Measurements from ENCODE around the gene ARGLU1.

Gene ARGLU1

DNA sequence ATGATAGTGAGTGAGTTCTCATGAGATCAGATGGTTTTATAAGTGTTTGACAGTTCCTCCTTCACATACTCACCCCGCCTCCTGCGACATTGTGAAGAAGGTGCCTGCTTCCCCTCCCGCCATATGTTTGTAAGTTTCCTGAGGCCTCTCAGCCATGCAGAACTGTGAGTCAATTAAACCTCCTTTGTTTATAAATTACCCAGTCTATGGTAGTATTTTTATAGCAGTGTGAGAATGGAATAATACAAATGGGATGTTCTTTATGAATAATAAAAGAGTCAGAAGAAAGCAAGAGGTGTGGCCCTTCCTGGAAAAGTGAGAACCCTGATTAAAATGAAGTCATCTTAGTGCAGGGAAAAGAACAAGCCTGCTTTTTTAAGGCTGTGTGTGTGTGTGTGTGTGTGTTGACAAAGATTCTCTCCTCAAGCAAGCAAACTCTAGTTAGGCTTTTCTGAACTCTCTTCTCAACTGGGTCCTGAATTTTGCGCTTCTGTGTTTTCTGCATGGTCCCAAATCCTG is 18.8 kb upstream of the ARGLU1 start:
- no peak for DNase-seq (ENCODE audit: low spot score)

- no peak for DNase-seq (ENCODE audit: low spot score)
These were observed 13.3 kb upstream of the ARGLU1 start for GRCh38 chr13:106581225-106581624.

- no peak for DNase-seq (ENCODE audit: low spot score)
These were observed 8.0 kb upstream of the ARGLU1 start for GRCh38 chr13:106575896-106576295.

GRCh38 chr13:106573868-106574267 is 5.9 kb upstream of the ARGLU1 start:
- DNase-seq (ENCODE audit: low spot score), result no peak

GRCh38 chr13:106573284-106573846 is 5.4 kb upstream of the ARGLU1 start:
- DNase-seq (ENCODE audit: low spot score), result no peak

DNA sequence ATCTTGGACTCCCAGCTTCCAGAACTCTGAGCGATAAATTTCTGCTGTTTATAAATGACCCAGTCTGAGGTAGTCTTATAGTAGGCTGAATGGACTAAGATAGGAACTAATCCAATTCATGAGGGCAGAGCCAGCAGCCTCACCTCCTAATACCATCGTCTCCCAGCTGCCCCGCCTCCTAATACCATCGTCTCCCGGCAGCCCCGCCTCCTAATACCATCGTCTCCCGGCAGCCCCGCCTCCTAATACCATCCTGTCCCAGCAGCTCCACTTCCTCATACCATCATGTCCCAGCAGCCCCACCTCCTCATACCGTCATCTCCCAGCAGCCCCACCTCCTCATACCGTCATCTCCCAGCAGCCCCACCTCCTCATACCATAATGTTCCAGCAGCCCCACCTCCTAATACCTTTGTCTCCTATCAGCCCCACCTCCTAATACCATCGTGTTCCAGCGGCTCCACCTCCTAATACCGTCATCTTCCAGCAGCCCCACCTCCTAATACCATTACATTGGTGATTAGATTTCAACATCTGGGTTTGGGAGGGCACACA is 2.4 kb upstream of the ARGLU1 start:
- peak; percentile 43 for DNase-seq (ENCODE audit: low spot score)

DNA sequence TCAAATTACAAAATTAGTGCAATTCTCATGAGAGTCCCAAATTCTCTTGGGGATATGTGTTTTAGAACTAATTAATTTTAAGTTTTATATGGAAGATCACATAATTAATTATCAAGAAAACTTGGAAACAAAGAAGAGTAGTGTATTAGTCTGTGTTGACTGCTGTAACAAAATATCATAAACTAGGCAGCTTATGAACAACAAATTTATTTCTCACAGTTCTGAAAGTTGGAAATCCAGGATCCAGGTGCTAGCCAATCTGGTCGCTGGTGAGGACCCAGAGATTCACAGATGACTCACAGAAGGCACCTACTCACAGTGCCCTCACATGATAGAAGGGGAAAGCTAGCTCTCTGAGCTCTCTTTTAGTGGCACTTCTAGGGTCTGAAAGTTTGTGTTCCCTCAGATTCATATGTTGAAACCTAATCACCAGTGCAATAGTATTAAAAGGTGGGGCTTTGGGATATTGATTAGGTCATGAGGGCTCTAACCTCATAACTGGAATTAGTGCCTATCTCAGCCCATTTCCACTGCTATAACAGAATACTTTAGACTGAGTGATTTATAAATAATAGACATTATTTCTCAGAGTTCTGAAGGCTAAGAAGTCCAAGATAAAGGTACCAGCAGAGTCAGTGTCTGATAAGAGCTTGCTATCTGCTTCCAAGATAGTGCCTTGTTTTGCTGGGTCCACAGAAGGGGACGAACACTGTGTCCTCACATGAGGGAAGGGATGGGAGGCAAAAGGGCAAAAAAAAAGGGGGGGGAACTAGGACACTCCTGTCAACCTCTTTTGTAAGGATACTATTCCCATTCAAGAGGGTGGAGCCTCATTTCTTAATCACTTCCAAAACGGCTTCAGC is 1.5 kb upstream of the ARGLU1 start:
- no peak for DNase-seq (ENCODE audit: low spot score)

GRCh38 chr13:106568299-106569003 is 514 bp upstream of the ARGLU1 start:
- DNase-seq (ENCODE audit: low spot score), result no peak

- peak; percentile 56 for DNase-seq (ENCODE audit: low spot score)
These were observed 1.1 kb downstream of the ARGLU1 start for GRCh38 chr13:106566641-106567473.

DNA sequence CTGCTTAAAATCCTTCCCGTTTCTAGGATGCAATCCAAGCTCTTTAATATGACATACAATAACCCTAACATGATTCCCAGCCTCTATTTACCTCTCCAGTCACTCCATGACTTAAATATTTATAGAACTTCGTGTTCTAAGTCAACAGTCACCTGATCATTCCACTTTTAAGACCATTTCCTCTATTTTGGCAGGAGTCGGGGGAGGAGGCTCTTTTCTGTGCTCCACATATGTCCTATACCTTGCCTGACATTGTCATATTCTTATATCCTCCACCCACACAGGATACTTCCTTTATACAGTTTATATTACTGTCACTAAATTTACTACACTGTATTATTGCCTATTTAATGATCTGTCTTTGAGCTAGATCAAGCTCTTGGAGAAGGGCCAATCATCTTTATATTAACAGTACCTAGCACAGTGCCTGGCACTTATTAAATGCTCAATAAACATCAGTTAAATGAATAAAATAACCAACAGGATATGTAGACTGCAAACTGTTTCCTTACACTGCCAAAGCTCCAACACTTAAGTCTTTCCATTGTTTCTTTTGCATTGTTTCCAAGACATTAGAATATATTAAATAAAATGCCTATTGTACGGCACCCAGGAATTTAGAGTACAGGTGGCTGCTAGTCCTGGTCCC is 2.7 kb downstream of the ARGLU1 start:
- no peak for DNase-seq (ENCODE audit: low spot score)

DNA sequence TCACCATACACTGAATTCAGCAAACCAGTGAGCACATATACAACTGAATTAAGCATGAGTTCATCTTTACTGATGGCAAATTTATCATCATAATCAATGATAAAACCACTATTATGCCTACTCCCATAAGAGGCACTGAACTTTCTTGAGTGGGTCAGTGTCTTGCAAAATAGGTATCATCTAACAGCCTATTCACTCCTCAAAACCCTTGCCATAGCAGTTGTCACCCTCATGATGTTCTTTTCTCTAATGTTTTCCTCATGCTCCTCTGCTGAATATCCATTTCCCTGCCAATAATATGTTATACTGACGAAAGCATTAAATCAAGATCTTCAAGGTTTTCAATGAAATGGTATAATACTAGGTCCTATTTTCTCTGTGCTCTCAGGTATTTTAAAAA is 5.6 kb downstream of the ARGLU1 start:
- DNase-seq (ENCODE audit: low spot score), result no peak

DNA sequence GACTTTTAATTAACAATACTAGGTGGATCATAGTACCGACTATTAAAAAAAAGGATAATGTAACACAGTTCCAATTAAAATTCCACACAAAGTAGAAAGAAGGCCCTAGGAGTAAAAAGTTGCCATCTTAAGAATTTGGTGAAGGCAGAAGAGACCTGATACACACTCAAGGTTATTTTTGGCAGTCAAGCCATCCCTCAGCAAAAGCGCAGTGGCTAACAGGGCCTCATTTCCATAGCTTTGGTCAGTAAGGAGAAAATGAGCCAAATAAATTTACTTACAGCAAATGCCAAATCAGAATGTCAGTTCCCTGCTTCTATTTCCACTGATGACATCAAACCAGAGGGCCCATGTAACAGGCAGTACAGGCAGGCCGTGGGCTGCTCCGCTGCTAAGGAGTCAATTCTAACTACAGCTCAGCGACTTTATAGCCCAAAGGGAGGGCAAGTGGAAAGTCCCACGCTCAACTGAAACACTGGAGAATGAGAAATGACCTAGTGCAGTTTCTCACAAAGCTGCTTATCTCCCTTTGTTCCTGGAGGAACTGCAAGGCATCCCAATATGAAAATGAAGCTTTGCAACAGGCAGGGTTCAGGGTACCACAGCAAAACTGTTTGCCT is 6.3 kb downstream of the ARGLU1 start:
- DNase-seq (ENCODE audit: low spot score), result no peak

GRCh38 chr13:106560821-106561220 is 7.1 kb downstream of the ARGLU1 start:
- no peak for DNase-seq (ENCODE audit: low spot score)

GRCh38 chr13:106558527-106558926 is 9.4 kb downstream of the ARGLU1 start:
- DNase-seq (ENCODE audit: low spot score), result no peak

DNA sequence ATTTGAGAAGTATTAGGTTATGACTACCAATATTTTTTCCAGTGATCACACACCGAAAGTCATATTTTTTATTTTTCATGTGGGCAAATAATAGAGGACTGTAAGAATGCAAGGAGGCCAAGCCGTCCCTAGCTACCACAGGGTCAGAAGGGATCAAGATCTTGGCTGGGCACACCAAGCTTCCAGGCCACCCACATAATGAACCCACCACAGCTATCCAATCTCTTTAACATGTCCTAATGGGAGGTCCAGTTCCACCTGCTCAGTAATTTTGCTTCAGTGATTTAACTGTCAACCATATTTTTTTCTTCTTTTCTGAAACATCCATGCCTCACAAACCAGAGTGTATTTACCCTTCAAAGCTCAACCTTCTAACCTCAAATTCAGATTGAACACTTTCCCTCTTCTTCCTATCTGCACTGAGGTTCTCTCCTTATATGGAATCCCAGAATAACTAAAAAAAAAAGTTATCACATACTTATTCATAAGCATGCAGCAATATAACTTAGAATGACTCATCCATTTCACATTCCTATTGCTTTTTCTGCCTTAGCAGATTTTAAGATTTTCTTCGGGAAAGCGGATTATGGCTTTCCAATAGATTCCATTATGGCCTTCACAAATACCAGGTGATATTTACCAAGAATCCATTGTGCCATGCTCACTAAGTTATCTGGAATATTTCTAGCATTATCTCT is 12.2 kb downstream of the ARGLU1 start:
- no peak for DNase-seq (ENCODE audit: low spot score)

DNA sequence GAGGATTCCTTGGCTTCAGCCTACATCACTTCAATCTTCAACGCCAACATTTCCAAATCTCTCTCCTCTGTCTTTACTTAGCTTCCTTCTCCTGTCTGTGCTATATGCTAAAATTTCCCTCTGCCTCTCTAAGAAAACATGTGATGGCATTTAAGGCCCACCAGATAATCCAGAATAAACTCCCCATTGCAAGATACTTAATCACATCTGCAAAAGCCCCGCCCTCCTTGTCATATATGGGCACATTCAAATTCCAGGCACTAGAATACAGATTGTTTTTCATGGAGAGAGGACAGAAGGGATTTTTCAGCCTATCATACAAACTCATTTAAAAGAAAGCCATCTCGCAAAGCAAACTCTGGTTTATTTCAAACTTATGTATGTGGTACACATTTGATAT is 16.2 kb downstream of the ARGLU1 start:
- no peak for DNase-seq (ENCODE audit: low spot score)

DNA sequence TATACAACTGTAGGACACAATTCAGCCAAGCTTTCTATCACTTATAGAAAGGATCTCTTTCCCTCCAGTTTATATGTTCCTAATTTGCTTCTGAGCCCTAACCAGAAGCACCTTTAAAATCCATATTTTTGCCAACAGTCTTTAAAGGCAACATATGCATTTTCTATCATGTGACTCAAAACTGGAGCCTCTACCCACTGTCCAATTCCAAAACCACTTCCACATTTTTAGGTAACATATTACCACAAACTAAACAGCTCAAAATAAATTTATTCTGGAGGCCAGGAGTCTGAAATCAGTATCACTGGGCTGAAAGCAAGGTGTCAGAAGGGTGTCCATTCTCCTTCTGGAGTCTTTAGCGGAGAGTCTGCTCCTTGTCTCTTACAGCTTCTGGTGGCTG is 16.6 kb downstream of the ARGLU1 start:
- no peak for DNase-seq (ENCODE audit: low spot score)

DNA sequence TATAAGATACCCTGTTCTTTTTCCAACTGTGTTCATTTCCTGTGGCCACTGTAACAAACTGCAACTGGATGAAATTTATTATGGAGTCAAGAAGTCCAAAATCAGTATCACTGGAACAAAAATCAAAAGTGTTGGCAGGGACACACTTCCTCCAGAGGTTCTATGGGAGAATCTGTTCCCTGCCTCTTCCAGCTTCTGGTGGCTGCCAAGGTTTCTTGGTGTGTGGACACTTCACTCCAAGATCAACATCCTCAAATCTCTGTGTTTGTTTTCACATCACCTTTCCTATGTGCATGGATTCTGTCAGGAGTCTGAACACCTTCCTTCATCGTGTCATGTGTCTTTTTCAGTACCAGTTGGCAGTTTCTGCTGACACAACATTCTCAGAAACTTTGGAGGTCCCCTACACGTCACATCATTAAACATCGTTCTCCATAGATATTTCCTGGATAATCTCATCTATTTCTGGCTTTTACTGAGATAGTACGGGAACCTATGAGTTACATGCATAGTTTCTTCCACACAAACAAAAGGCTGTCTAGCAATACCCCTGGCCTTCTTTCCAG is 17.3 kb downstream of the ARGLU1 start:
- no peak for DNase-seq (ENCODE audit: low spot score)

DNA sequence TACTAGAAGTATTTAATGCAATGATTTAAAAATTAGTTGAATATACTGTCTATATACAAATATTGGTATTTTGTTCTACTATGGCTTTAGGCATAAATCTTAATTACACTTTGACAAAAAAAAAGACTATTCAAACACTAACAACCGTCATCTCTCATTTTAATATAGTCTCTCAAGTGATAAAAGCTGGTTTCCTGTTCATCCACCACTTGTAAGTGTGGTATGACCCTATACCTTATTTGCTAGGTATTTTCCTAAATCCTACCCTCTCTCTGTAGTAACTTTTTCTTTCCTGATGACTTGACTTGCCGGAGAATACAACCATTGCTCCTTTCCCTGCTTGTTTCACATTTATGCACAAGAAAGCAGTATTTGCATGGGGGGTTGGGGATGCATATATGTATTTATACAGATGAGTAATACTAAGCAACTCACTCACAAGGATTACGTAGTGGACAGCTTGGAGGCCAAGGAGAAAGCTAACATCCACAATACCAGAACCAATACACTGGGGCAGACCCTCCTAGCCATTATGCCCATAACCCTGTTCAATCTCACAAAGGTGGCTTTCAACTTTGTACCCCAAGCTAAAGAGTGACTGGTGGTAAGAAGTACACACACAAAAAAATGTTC is 19.8 kb downstream of the ARGLU1 start:
- DNase-seq (ENCODE audit: low spot score), result no peak
